Measurements from ENCODE around the gene BIRC5.
A peak's percentile ranks its signal among the peaks of the same experiment; 100 is the strongest.
"Not testable (repeated sequence)": the region's sequence is repeated elsewhere in the genome, so short reads cannot be mapped to it uniquely, and the experiment has no call there.

The BIRC5 gene

DNA sequence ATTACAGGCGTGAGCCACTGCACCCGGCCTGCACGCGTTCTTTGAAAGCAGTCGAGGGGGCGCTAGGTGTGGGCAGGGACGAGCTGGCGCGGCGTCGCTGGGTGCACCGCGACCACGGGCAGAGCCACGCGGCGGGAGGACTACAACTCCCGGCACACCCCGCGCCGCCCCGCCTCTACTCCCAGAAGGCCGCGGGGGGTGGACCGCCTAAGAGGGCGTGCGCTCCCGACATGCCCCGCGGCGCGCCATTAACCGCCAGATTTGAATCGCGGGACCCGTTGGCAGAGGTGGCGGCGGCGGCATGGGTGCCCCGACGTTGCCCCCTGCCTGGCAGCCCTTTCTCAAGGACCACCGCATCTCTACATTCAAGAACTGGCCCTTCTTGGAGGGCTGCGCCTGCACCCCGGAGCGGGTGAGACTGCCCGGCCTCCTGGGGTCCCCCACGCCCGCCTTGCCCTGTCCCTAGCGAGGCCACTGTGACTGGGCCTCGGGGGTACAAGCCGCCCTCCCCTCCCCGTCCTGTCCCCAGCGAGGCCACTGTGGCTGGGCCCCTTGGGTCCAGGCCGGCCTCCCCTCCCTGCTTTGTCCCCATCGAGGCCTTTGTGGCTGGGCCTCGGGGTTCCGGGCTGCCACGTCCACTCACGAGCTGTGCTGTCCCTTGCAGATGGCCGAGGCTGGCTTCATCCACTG, at the start of gene BIRC5:
Gene BIRC5 (plus strand): TSS at position 238 of the 690 bp plus-strand sequence. CDS start 64 bp downstream, at position 302.
- DNase-seq, result peak; percentile 96

GRCh38 chr17:78164748-78165607, 49.1 kb upstream of the BIRC5 start:
- no peak for DNase-seq

- no peak for DNase-seq
These were observed 47.6 kb upstream of the BIRC5 start for GRCh38 chr17:78166416-78166815.

DNA sequence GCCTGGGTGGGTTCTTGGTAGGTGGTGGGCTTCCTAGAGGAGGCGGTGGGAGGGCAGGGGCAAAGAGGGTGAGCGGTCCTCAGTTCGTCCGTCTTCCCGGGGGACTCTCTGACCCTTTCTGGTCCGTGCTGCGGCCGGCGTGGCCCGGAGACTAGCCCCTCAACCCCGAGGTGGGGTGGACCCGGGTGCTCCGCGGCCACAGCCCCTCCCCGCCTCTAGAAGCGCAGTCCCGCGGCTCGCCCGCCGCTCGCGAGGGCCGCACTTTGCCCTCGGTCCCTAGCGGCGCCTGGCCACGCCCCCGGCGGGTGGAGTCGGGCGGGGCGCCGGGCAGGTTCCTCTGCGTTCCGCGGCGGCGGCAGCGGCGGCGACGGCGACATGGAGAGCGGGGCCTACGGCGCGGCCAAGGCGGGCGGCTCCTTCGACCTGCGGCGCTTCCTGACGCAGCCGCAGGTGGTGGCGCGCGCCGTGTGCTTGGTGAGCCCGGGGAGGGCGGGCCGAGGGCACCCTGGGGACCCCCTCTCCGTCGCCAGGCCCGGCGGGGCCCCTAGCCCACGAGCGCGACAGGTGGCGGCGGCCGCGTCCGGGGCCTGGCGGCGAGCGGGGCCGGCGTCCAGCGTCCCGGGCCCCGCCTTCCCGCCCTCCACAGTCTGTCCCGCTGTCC, 45.7 kb upstream of the BIRC5 start, which contains the start of gene SYNGR2:
Gene SYNGR2 (plus strand): TSS at position 340 of the 661 bp plus-strand sequence. CDS start 36 bp downstream, at position 376.
- peak; percentile 92 for DNase-seq

GRCh38 chr17:78168903-78169793, 44.9 kb upstream of the BIRC5 start:
- peak; percentile 78 for DNase-seq

DNA sequence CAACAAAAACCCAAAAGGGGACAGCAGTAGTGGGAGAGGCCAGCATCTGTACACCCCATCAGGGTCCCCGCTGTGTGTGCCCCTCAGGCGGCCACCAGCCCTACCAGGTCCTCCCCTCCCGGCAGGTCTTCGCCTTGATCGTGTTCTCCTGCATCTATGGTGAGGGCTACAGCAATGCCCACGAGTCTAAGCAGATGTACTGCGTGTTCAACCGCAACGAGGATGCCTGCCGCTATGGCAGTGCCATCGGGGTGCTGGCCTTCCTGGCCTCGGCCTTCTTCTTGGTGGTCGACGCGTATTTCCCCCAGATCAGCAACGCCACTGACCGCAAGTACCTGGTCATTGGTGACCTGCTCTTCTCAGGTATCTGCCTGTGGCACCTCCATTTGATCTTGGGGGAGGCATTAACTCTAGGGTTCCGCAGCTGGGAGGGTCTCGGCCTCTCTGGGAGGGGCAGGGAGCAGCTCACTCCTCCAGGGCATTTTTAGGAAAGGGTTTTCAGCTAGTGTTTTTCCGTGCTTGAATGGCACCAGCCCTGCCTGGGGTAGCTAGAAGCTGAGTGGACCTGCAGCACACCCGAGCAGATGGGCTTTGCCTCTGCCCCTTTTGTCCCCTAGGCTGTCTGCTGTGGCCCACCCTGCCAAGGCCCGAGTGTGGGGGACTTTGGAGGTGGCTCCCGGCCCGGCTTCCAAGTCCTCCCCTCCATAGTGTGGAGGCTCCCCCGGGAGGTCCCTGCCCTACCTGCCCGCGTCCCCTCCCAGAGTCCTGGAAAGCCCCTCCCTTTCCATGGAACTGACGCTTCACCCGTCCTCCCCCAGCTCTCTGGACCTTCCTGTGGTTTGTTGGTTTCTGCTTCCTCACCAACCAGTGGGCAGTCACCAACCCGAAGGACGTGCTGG, 43.1 kb upstream of the BIRC5 start:
- no peak for DNase-seq

DNA sequence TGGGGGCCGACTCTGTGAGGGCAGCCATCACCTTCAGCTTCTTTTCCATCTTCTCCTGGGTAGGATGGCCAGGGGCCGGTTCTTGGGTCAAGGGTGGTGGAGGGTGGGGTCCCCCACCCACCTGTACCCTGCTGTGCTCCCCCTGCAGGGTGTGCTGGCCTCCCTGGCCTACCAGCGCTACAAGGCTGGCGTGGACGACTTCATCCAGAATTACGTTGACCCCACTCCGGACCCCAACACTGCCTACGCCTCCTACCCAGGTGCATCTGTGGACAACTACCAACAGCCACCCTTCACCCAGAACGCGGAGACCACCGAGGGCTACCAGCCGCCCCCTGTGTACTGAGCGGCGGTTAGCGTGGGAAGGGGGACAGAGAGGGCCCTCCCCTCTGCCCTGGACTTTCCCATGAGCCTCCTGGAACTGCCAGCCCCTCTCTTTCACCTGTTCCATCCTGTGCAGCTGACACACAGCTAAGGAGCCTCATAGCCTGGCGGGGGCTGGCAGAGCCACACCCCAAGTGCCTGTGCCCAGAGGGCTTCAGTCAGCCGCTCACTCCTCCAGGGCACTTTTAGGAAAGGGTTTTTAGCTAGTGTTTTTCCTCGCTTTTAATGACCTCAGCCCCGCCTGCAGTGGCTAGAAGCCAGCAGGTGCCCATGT, 42.3 kb upstream of the BIRC5 start:
- not testable (repeated sequence) for DNase-seq

DNA sequence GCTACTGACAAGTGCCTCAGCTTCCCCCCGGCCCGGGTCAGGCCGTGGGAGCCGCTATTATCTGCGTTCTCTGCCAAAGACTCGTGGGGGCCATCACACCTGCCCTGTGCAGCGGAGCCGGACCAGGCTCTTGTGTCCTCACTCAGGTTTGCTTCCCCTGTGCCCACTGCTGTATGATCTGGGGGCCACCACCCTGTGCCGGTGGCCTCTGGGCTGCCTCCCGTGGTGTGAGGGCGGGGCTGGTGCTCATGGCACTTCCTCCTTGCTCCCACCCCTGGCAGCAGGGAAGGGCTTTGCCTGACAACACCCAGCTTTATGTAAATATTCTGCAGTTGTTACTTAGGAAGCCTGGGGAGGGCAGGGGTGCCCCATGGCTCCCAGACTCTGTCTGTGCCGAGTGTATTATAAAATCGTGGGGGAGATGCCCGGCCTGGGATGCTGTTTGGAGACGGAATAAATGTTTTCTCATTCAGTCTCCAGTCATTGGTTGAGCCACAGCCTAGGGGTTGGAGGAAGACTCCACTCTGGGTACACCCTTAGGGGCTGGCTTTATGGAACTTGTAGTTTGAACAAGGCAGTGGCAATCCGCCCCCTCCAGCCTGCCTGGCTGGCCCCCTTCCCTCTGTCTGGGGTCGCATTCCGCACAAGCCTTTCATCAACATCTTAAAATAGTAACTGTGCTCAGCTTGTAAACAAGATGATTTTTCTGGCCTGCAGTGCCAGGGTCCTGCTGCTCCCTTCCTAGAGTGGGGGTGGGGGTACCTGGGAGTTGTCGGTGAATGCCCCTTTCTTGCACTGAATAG, 41.6 kb upstream of the BIRC5 start:
- DNase-seq, result no peak

DNA sequence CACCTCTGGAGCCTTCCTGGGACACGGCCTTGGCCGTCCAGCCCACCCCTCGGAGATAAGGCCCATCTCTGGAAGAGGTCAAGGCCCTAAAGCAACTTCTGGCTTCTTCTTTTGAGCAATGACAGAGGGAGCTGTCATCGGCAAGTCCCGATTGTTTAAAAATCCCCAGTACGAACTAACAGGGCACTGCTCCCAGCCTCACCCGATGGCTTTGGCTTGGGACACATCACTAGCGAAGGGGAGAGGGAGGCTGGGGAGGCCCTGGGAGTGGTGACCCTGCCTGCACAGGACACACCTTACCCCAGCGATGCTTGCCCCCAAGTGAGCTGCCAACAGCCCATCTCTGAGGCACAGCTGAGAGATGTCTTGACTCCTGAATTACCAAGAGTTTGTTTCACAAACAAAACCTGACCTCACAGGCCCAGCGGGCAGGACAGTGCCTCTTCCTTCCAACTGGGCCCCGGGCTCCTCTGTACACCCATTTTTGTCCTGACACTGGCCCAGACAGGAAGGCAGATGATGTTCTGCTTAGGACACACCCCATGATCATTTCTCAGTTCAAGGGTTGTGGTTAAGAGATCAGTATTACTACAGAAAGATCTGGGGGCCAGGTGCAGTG, 40.8 kb upstream of the BIRC5 start:
- no peak for DNase-seq

- no peak for DNase-seq
These were observed 39.6 kb upstream of the BIRC5 start for GRCh38 chr17:78174346-78174869.

GRCh38 chr17:78174870-78175642, 39.0 kb upstream of the BIRC5 start:
- DNase-seq, result no peak

DNA sequence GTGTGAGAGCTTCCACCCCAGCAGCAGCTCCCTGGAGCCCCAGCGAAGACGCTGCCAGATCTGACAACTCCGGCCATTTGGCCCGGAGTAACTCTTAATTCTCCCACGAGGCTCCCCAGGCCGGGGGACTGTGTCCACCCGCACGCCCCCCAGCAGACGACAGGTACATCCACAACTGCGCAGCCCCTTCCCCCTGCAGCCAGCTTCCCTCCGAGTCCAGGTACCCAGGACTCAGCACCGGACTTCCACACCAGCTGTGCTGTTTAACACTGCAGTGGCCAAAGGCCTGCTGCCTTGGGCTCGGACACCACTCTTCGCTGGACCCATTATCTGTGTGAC, 38.4 kb upstream of the BIRC5 start:
- no peak for DNase-seq

GRCh38 chr17:78176548-78177025, 37.5 kb upstream of the BIRC5 start:
- DNase-seq, result peak; percentile 82

GRCh38 chr17:78179372-78179771, 34.7 kb upstream of the BIRC5 start:
- DNase-seq, result no peak

DNA sequence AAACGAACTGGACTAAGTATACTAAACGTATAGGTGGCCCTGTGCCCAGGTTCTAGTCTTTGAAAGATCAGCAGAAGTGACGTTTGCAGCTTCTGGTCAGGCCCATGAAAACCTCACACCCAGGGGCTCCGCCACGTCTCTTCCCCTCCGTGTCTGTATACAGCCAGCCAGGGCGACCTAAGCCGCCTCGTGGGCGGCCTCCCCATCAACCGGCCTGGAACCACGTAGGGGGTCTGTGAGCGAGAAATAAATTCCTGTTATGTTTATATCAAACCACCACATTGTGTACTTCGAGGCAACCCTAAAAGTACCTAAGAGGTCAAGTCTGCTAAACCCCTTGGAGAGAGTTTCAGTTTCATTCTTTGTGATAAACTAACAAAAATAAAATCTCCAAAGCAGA, 34.0 kb upstream of the BIRC5 start:
- no peak for DNase-seq

- no peak for DNase-seq
These were observed 33.5 kb upstream of the BIRC5 start for GRCh38 chr17:78180508-78180907.

DNA sequence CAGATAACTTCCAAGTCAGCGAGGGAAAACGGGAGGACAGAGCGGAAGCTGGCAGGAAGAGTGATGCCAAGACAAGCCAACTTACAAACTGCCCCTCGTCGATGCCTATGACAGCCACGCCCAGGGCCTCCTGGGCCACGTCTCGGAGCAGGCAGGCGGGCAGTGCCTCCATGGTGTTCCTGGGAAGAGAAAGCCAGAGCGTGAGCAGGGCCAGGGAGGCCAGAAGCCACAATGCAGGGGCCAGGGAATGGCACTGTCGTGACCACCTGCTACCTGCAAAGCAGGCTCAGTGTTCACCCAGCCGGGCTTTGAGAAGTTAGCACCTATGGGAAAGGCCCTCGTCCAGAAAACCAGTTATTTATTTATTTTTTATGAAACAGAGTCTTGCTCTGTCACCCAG, 31.5 kb upstream of the BIRC5 start:
- DNase-seq, result no peak

GRCh38 chr17:78183916-78184315, 30.1 kb upstream of the BIRC5 start:
- DNase-seq, result no peak
